Right lobe of liver (tissue), 6 donors: Measurements from ENCODE around the gene TTC28. TPM values are rescaled to one million over a fixed set of nuclear protein-coding genes. Genes with fewer than 3 reads are reported as not detected.
"Not testable (repeated sequence)": the region's sequence is repeated elsewhere in the genome, so short reads cannot be mapped to it uniquely, and the experiment has no call there.

Source experiments
- ATAC-seq, 4 donors: fragments of 200-7000 bp; cut with Tn5 transposase; one replicate each; pipeline ENCODE4 v1.9.1; 2020; ENCODE audit warnings: mild to moderate bottlenecking in 4 of 4, moderate library complexity in 4 of 4
- DNase-seq, 3 donors: peaks; one replicate each; pipeline ENCODE4 v3.0.0-alpha.2; 2020
- H3K27ac ChIP-seq, 3 donors: fragments of 200-600 bp; one replicate each; pipeline ENCODE4 v1.8.0; 2022
- H3K27me3 ChIP-seq, 2 donors: fragments of 200-600 bp; one replicate each; pipeline ENCODE4 v1.8.0; 2022
- H3K36me3 ChIP-seq, 4 donors: fragments of 200-600 bp; sonication (generic) in 1 of 4; one replicate each; pipeline versions ENCODE4 v1.5.1 to v1.8.0; 2017 to 2022; ENCODE audit warnings: control low read depth in 1 of 4
- H3K4me1 ChIP-seq, 4 donors: fragments of 200-600 bp; sonication (generic) in 1 of 4; one replicate each; pipeline versions ENCODE4 v1.5.1 to v1.8.0; 2017 to 2022; ENCODE audit warnings: control low read depth in 1 of 4
- H3K4me3 ChIP-seq, 3 donors: fragments of 200-600 bp; one replicate each; pipeline ENCODE4 v1.8.0; 2022
- H3K9me3 ChIP-seq, 4 donors: fragments of 200-600 bp; sonication (generic) in 1 of 4; one replicate each; pipeline versions ENCODE4 v1.5.1 to v1.8.0; 2017 to 2022; ENCODE audit warnings: control low read depth in 1 of 4
- CTCF ChIP-seq, 4 donors: fragments of 200-600 bp in 3 of 4; fragments of 450-650 bp in 1 of 4; IDR thresholded peaks; one replicate each; pipeline versions ENCODE4 v1.5.1 to v1.8.0; 2016 to 2022; ENCODE audit warnings: antibody characterized with exemption in 4 of 4, mild to moderate bottlenecking in 2 of 4
- POLR2A ChIP-seq: fragments of 450-650 bp; IDR thresholded peaks from one replicate; pipeline ENCODE4 v1.6.1; 2017; ENCODE audit warnings: antibody characterized with exemption, mild to moderate bottlenecking
- WGBS: methylation state at CpG from one replicate; pipeline ENCODE4 v1.1.6; 2018; ENCODE audit warnings: low coverage, low lambda C conversion rate; ENCODE audit not compliant: insufficient coverage; ENCODE audit errors: missing lambda C conversion rate; 5-methylcytosine and 5-hydroxymethylcytosine counted together
- intact Hi-C, 2 donors: fragments of 100-400 bp; cut with DNase I; formaldehyde crosslinking; loops; one replicate each; pipeline versions ENCODE4 v1.11.2 to v1.14.1; 2022
- total RNA-seq, 6 experiments: library from RNA; depleted of rRNA in 2 of 6; stranded (reverse); fragments of >200 nt in 2 of 6; fragmentation: NEBNext Ultra II Directional in 3 of 6; extraction: Animal tissue kit (Norgen Biotek cat#: 25700) in 3 of 6; gene quantifications; one replicate each; pipeline versions ENCODE4 v1.1.0 to v1.2.4, GENCODE V29; 2016 to 2023
- donor health status: DM: no; HTN: yes; CAD: no.
- donor health status: DM: no; HTN: no; CAD: no.
- donor health status: DM: no; HTN: no; CAD: no.
- donor health status: DM: no; HTN: yes; CAD: no.
- donor health status: DM: no; HTN: yes; CAD: no.

The TTC28 gene
- total RNA-seq, 6 experiments from 2014 or later = 9.4 to 38.3 (median 15.0) TPM

DNA sequence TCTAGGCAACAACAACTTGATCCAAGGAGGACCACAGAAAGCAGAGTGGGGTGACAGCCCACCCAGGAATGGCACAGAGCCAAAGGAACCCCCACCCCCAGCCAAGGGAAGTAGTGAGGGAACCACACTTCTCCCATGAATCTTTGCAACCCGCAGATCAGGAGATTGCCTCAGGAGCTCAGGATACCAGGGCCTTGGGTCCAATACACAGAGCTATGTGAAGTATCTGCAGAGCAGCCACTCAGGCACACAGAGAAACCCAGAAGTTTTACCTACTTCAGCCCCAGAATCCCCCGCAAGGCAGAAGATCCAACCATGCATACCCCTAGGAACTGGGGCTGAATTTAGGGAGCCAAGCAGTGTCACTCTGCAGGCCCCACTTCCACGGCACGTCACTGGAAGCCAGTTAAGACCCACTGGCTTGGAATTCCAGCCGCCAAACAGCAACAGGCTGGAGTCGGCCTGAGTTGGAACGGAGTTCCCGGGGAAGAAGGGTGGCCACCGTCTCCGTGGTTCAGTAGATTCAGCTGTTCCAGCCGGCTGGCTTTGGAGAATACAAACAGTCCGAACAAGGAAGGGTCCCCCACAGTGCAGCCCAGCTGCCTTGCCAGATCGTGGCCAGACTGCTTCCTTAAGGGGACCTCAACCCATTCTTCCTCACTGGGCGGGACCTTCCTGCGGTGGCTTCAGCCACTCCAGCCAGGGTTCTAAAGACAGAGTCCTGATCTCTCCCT, 174.1 kb downstream of the TTC28 start:
- no peaks in the 10 kb centered on the region for H3K27me3 ChIP-seq
- no peak for ATAC-seq
- WGBS = 100% methylated on average over 4 of the region's 15 CpGs
- no peak overlapping the region for H3K27ac ChIP-seq
- H3K9me3 ChIP-seq = no peaks in the 10 kb centered on the region
- TF ChIP-seq POLR2A = no peak
- TF ChIP-seq CTCF (IDR thresholded peaks at IDR 0.05) = no peak
- H3K4me1 ChIP-seq = no peaks in the 10 kb centered on the region
- no peak for DNase-seq
- intact Hi-C loops = no loop called here
- no peak overlapping the region for H3K4me3 ChIP-seq
- no peaks in the 10 kb centered on the region for H3K36me3 ChIP-seq

DNA sequence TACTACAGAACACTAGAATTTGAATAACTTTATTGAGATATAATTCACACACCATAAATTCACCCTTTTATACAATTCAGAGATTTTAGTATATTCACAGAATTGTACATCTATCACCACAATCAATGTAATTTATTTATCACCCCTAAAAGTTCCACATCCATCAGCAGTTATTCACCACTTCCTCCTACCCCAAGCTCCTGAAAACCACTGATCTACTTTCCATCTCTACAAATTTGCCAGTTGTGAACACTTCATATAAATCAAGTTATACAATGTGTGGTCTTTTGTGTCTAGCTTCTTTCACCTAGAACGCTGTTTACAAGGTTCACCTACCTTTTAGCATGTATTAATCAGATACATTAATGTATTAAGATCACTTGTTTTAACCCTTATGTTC, 179.6 kb downstream of the TTC28 start:
- no peaks in the 10 kb centered on the region for H3K27me3 ChIP-seq
- no peaks in the 10 kb centered on the region for H3K4me1 ChIP-seq
- H3K36me3 ChIP-seq = no peaks in the 10 kb centered on the region
- ATAC-seq (no peak), DNase-seq (no peak)
- H3K9me3 ChIP-seq = no peaks in the 10 kb centered on the region
- WGBS = 67% methylated on average over 1 of the region's 1 CpG
- H3K4me3 ChIP-seq = no peak overlapping the region
- H3K27ac ChIP-seq = no peak overlapping the region
- intact Hi-C loops = no loop called here
- TF ChIP-seq CTCF (IDR thresholded peaks at IDR 0.05) (no peak), POLR2A (no peak)

DNA sequence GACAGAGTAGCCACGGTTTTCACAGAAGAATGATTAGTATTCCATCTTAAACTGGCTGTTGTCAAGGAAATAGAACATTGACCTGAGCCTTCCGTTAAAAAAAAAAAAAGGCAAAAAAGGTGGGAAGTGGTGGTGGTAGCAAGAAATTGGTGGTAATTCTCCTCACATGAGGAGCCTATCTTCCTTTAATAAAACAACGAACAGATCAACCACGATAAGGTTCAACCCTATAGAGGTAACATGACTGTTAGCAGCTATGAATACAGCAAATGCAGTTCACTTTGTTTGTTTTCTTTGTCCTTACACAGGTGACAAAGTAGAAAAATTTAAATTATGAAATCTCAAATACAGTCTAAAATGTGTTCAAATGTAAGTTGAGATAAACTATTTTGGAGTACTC, 181.6 kb downstream of the TTC28 start:
- no peaks in the 10 kb centered on the region for H3K4me1 ChIP-seq
- no peaks in the 10 kb centered on the region for H3K9me3 ChIP-seq
- no peak for DNase-seq
- no peak overlapping the region for H3K27ac ChIP-seq
- no peaks in the 10 kb centered on the region for H3K27me3 ChIP-seq
- no peak overlapping the region for H3K4me3 ChIP-seq
- no peak for ATAC-seq
- TF ChIP-seq POLR2A (no peak), CTCF (IDR thresholded peaks at IDR 0.05) (no peak)
- WGBS = 87% methylated on average over 3 of the region's 4 CpGs
- no peaks in the 10 kb centered on the region for H3K36me3 ChIP-seq
- intact Hi-C loops = no loop called here

DNA sequence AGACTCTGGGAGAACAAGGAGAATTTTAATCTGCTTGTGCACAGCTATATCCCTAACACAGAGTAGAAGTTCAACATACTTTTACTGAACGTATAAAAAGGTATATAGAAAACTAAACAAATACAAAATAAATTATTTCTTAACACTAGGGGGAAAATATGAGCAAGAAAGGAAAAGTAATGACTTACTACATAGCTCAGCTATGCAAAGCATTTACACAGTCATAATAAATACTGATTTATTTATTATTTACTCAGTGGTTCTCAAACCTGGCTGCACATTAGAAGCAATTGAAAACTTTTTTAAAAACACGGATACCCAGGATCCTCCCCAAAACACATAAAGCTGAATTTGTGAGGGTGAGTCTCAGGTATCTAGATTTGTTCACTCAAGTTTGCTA, 182.5 kb downstream of the TTC28 start:
- intact Hi-C loops = no loop called here
- WGBS = 82% methylated on average over 2 of the region's 2 CpGs
- Histone ChIP-seq H3K36me3 (no peaks in the 10 kb centered on the region), H3K4me3 (no peak overlapping the region), H3K27ac (no peak overlapping the region), H3K27me3 (no peaks in the 10 kb centered on the region), H3K4me1 (no peaks in the 10 kb centered on the region), H3K9me3 (no peaks in the 10 kb centered on the region)
- no peak for DNase-seq
- ATAC-seq = no peak
- no peak for TF ChIP-seq CTCF (IDR thresholded peaks at IDR 0.05)
- no peak for TF ChIP-seq POLR2A

GRCh38 chr22:28491289-28491688, 188.4 kb downstream of the TTC28 start:
- intact Hi-C loops, ATAC-seq: not testable (repeated sequence)

More at GRCh38 chr22:28491289-28491688, 188.4 kb downstream of the TTC28 start:
- not testable (repeated sequence) for H3K36me3 ChIP-seq, H3K4me1 ChIP-seq, H3K4me3 ChIP-seq, H3K9me3 ChIP-seq, H3K27ac ChIP-seq, H3K27me3 ChIP-seq, DNase-seq
- 100% methylated on average over 1 of the region's 2 CpGs for WGBS
